Measurements from ENCODE around the gene INPP5F. TPM values are rescaled to one million over a fixed set of nuclear protein-coding genes. Genes with fewer than 3 reads are reported as not detected.
"Not testable (repeated sequence)": the region's sequence is repeated elsewhere in the genome, so short reads cannot be mapped to it uniquely, and the experiment has no call there.

Gene INPP5F
- total and polyA plus RNA-seq, 2 of the 13 experiments (the other 11 are each of a cell fraction or from before 2014, with no cell fraction given) = 12.5 to 15.7 TPM

GRCh38 chr10:119786117-119786769 lies 60.4 kb downstream of the INPP5F start (continued):
- TF ChIP-seq ZNF646 (CRISPR knock-in tag; IDR thresholded peaks at IDR 0.05) (0 out of 2 replicates have a peak, but pooled peaks have one; percentile 43), HOXA3 (CRISPR knock-in tag; IDR thresholded peaks at IDR 0.05) (0 out of 2 replicates have a peak, but pooled peaks have one; percentile 21), NCOA2 (CRISPR knock-in tag; IDR thresholded peaks at IDR 0.05) (peak; percentile 18; the same call in 1 of the 2 replicates), TEAD3 (CRISPR knock-in tag; optimal IDR thresholded peaks at IDR 0.05; ENCODE audit: borderline replicate concordance) (peak; percentile 77), FOXA3 (CRISPR knock-in tag; IDR thresholded peaks at IDR 0.05) (peak; percentile 43; the same call in 1 of the 2 replicates), CEBPB (IDR thresholded peaks at IDR 0.05; ENCODE audit: borderline replicate concordance, low read depth, low read length) (peak; percentile 61; the same call in 1 of the 2 replicates), CEBPG (CRISPR knock-in tag; IDR thresholded peaks at IDR 0.05) (peak; percentile 77), HDAC2 (CRISPR knock-in tag; IDR thresholded peaks at IDR 0.05) (peak; percentile 25; the same call in 1 of the 2 replicates), GATAD2A (CRISPR knock-in tag; IDR thresholded peaks at IDR 0.05) (peak; percentile 49), ZNF639 (CRISPR knock-in tag; conservative IDR thresholded peaks at IDR 0.05) (no peak)

GRCh38 chr10:119795101-119795500 lies 69.3 kb downstream of the INPP5F start:
- DNase-seq (ENCODE audit: low spot score); intact Hi-C loops (cut with micrococcal nuclease; ENCODE audit: unreplicated experiment); H3K4me1 ChIP-seq (ENCODE audit: insufficient read depth, low read length); H3K27ac ChIP-seq (ENCODE audit: extremely low read length, insufficient read depth, low read length); H3K9me3 ChIP-seq (ENCODE audit: low read length); FAIRE-seq; H3K4me2 ChIP-seq (ENCODE audit: low read depth, low read length); H3K4me3 ChIP-seq (replicated peaks in 1 of 3; ENCODE audit: insufficient read depth in 1 of 3, low read depth in 2 of 3, low read length in 3 of 3); H3K79me2 ChIP-seq (ENCODE audit: insufficient read depth, low read length); in situ Hi-C loops (cut with HindIII; ENCODE audit: extremely low pct_ligation_motif_present, low pct_unique_long_range_greater_than_20kb); H3K9ac ChIP-seq (ENCODE audit: insufficient read depth, low read depth, low read length); BruUV-seq (replicated peaks); H4K20me1 ChIP-seq (ENCODE audit: insufficient read depth, low read length); ATAC-seq; POLR2A ChIA-PET; H3K27me3 ChIP-seq (ENCODE audit: control insufficient read depth in 1 of 2, insufficient read depth in 2 of 2, low read length in 2 of 2); H2AFZ ChIP-seq (ENCODE audit: low read length); CTCF ChIA-PET (ENCODE audit: low intra/inter-chr PET ratio, low total read pairs): not testable (repeated sequence)
- WGBS (ENCODE audit: low lambda C conversion rate) = 97% methylated on average over 6 of the region's 32 CpGs
- peaks cover 0 to 15% of the 10 kb centered on the region in 2 experiments; a peak in 4 of 5 replicates for H3K36me3 ChIP-seq (replicated peaks in 1 of 2; ENCODE audit: control insufficient read depth in 1 of 2, insufficient read depth in 2 of 2, low read length in 2 of 2)
